HepG2 (cell line): ENCODE data around the gene ACAA2. TPM values are rescaled to one million over a fixed set of nuclear protein-coding genes. Genes with fewer than 3 reads are reported as not detected.

Experiments used
- ATAC-seq: fragments of 200-7000 bp; cut with Tn5 transposase; 3 replicates; pipeline ENCODE4 v1.9.1; 2020; ENCODE audit warnings: mild to moderate bottlenecking, moderate library complexity
- BruUV-seq: library from RNA; stranded (reverse); fragments of 400-500 nt; replicated peaks from 2 replicates; lab custom pipeline; 2021; lab: Mats Ljungman, UMichigan
- CTCF ChIA-PET: fragments of 300-600 bp; formaldehyde crosslinking; extraction: SDS; loops from one replicate; lab custom pipeline; 2021; ENCODE audit warnings: low total read pairs, inconsistent platforms, low intra/inter-chr PET ratio; lab: Yijun Ruan, JAX
- POLR2A ChIA-PET: fragments of 350-600 bp; sonication (Branson Sonifier 250); formaldehyde crosslinking; loops from one replicate; lab custom pipeline; 2020; ENCODE audit warnings: antibody characterized with exemption, inconsistent platforms; lab: Yijun Ruan, JAX
- DNase-seq: peaks from one replicate; pipeline ENCODE4 v3.0.0-alpha.2; 2015; ENCODE audit warnings: low spot score
- FAIRE-seq: peaks from 3 replicates; lab custom pipeline; 2011; peaks lifted over from hg19 to GRCh38; lab: Jason Lieb, UNC
- H2AFZ ChIP-seq: one replicate; pipeline ENCODE4 v1.6.1; 2011; ENCODE audit warnings: low read length, inconsistent platforms
- H3K27ac ChIP-seq: fragments of 300-600 bp; 3 replicates; pipeline ENCODE4 v1.8.0; 2011; ENCODE audit warnings: mixed run types, mild to moderate bottlenecking, mixed read lengths, low read length, inconsistent platforms; ENCODE audit not compliant: insufficient read depth; ENCODE audit errors: extremely low read length
- H3K27me3 ChIP-seq, 2 experiments: fragments of 200-600 bp in 1 of 2; 2 replicates in 1 of 2; 3 replicates in 1 of 2; pipeline versions ENCODE4 v1.6.0 to v1.8.0; 2011; ENCODE audit warnings: low read length in 2 of 2, mild to moderate bottlenecking in 2 of 2, moderate library complexity in 2 of 2, inconsistent platforms in 1 of 2; ENCODE audit not compliant: insufficient read depth in 2 of 2, control insufficient read depth in 1 of 2
- H3K36me3 ChIP-seq, 2 experiments: fragments of 200-600 bp in 1 of 2; replicated peaks in 1 of 2; 2 replicates in 1 of 2; 3 replicates in 1 of 2; pipeline versions ENCODE4 v1.5.1 to v1.8.0; 2011; ENCODE audit warnings: low read length in 2 of 2, inconsistent platforms in 1 of 2; ENCODE audit not compliant: insufficient read depth in 2 of 2, control insufficient read depth in 1 of 2
- H3K4me1 ChIP-seq: 2 replicates; pipeline ENCODE4 v1.5.1; 2012; ENCODE audit warnings: low read length, inconsistent platforms; ENCODE audit not compliant: insufficient read depth
- H3K4me2 ChIP-seq: 2 replicates; pipeline ENCODE4 v1.6.0; 2011; ENCODE audit warnings: low read depth, low read length, inconsistent platforms
- H3K4me3 ChIP-seq, 3 experiments: fragments of 200-600 bp in 1 of 3; sonication (generic), shearing (Covaris generic) in 1 of 3; replicated peaks in 1 of 3; 2 replicates each; pipeline ENCODE4 v1.5.1; 2011 to 2016; ENCODE audit warnings: low read length in 3 of 3, inconsistent platforms in 2 of 3, low read depth in 2 of 3, mild to moderate bottlenecking in 2 of 3, control low read depth in 1 of 3, mixed read lengths in 1 of 3; ENCODE audit not compliant: insufficient read depth in 1 of 3
- H3K79me2 ChIP-seq: one replicate; pipeline ENCODE4 v1.6.1; 2011; ENCODE audit warnings: low read length, inconsistent platforms; ENCODE audit not compliant: insufficient read depth
- H3K9ac ChIP-seq: 2 replicates; pipeline ENCODE4 v1.6.0; 2011; ENCODE audit warnings: mild to moderate bottlenecking, low read depth, low read length, inconsistent platforms; ENCODE audit not compliant: insufficient read depth
- H3K9me3 ChIP-seq: 2 replicates; pipeline ENCODE4 v1.5.1; 2012; ENCODE audit warnings: mild to moderate bottlenecking, low read length
- H4K20me1 ChIP-seq: 2 replicates; pipeline ENCODE4 v1.6.0; 2011; ENCODE audit warnings: inconsistent platforms, mild to moderate bottlenecking, low read length, moderate library complexity; ENCODE audit not compliant: insufficient read depth
- ASH2L ChIP-seq: fragments of 300-600, 200-600 bp; sonication (generic); IDR thresholded peaks from 2 replicates; pipeline ENCODE4 v1.7.0; 2017; ENCODE audit warnings: low read depth, mild to moderate bottlenecking, moderate library complexity, mixed read lengths, low read length; ENCODE audit not compliant: insufficient read length
- CHD4 ChIP-seq: fragments of 200-600 bp; sonication (generic); IDR thresholded peaks from 2 replicates; pipeline ENCODE4 v1.7.0; 2017; ENCODE audit warnings: mild to moderate bottlenecking, low read length, borderline replicate concordance
- DPF2 ChIP-seq: sonication (generic); formaldehyde crosslinking; IDR thresholded peaks from 2 replicates; pipeline ENCODE4 v1.4.0; 2020; ENCODE audit warnings: mild to moderate bottlenecking, low read depth, missing genetic modification reagents, borderline replicate concordance
- FLYWCH1 ChIP-seq: sonication (generic); formaldehyde crosslinking; IDR thresholded peaks from 2 replicates; pipeline ENCODE4 v1.8.1; 2023; ENCODE audit warnings: mild to moderate bottlenecking, missing genetic modification reagents
- KAT2B ChIP-seq: fragments of 150-350 bp; IDR thresholded peaks from 2 replicates; pipeline ENCODE4 v1.6.1; 2014; ENCODE audit warnings: low read depth, low read length, borderline replicate concordance
- NR2F6 ChIP-seq, 2 experiments: IDR thresholded peaks; 2 replicates each; pipeline ENCODE4 v1.6.1; 2016; ENCODE audit warnings: antibody characterized with exemption in 1 of 2, mild to moderate bottlenecking in 1 of 2
- TBX2 ChIP-seq: sonication (generic); formaldehyde crosslinking; IDR thresholded peaks from 2 replicates; pipeline ENCODE4 v1.5.0; 2020; ENCODE audit warnings: missing genetic modification reagents, mild to moderate bottlenecking, borderline replicate concordance
- USF2 ChIP-seq, 2 experiments: sonication (generic) in 1 of 2; formaldehyde crosslinking in 1 of 2; IDR thresholded peaks; 2 replicates each; pipeline versions ENCODE4 v1.5.1 to v1.6.1; 2011 to 2020; ENCODE audit warnings: borderline replicate concordance in 1 of 2, low read depth in 1 of 2, low read length in 1 of 2, mild to moderate bottlenecking in 1 of 2, missing genetic modification reagents in 1 of 2, moderate library complexity in 1 of 2
- YEATS4 ChIP-seq: sonication (generic); formaldehyde crosslinking; IDR thresholded peaks from 2 replicates; pipeline ENCODE4 v1.4.0; 2020; ENCODE audit warnings: missing genetic modification reagents, borderline replicate concordance
- ZBTB3 ChIP-seq: sonication (generic); formaldehyde crosslinking; IDR thresholded peaks from 2 replicates; pipeline ENCODE4 v1.4.0; 2020; ENCODE audit warnings: low read depth, mild to moderate bottlenecking, moderate library complexity, missing genetic modification reagents, borderline replicate concordance
- ZBTB43 ChIP-seq: sonication (generic); formaldehyde crosslinking; conservative IDR thresholded peaks from 2 replicates; pipeline ENCODE4 v1.4.0; 2020; ENCODE audit warnings: missing genetic modification reagents
- ZKSCAN5 ChIP-seq: sonication (generic); formaldehyde crosslinking; IDR thresholded peaks from 2 replicates; pipeline ENCODE4 v1.5.1; 2020; ENCODE audit warnings: mild to moderate bottlenecking, missing genetic modification reagents
- ZNF10 ChIP-seq: sonication (generic); formaldehyde crosslinking; IDR thresholded peaks from 2 replicates; pipeline ENCODE4 v1.4.0; 2020; ENCODE audit warnings: mild to moderate bottlenecking, low read depth, missing genetic modification reagents, borderline replicate concordance
- ZNF121 ChIP-seq: sonication (generic); formaldehyde crosslinking; IDR thresholded peaks from 2 replicates; pipeline ENCODE4 v1.5.0; 2020; ENCODE audit warnings: mild to moderate bottlenecking, missing genetic modification reagents
- ZNF263 ChIP-seq: sonication (generic); formaldehyde crosslinking; IDR thresholded peaks from 2 replicates; pipeline ENCODE4 v1.4.0; 2020; ENCODE audit warnings: missing genetic modification reagents
- ZNF350 ChIP-seq: sonication (generic); formaldehyde crosslinking; IDR thresholded peaks from 2 replicates; pipeline ENCODE4 v1.4.0; 2020; ENCODE audit warnings: mild to moderate bottlenecking, low read depth, missing genetic modification reagents, borderline replicate concordance
- ZNF441 ChIP-seq: sonication (generic); formaldehyde crosslinking; IDR thresholded peaks from 2 replicates; pipeline ENCODE4 v1.7.0; 2021; ENCODE audit warnings: missing genetic modification reagents, borderline replicate concordance
- ZNF746 ChIP-seq: sonication (generic); formaldehyde crosslinking; IDR thresholded peaks from 2 replicates; pipeline ENCODE4 v1.8.0; 2022; ENCODE audit warnings: mild to moderate bottlenecking, missing genetic modification reagents
- ZNF772 ChIP-seq: sonication (generic); formaldehyde crosslinking; IDR thresholded peaks from 2 replicates; pipeline ENCODE4 v1.5.0; 2020; ENCODE audit warnings: mild to moderate bottlenecking, missing genetic modification reagents
- ZZZ3 ChIP-seq: sonication (generic); formaldehyde crosslinking; IDR thresholded peaks from 2 replicates; pipeline ENCODE4 v1.4.0; 2020; ENCODE audit warnings: missing genetic modification reagents, mild to moderate bottlenecking, borderline replicate concordance
- WGBS: methylation state at CpG from one replicate; pipeline ENCODE4 v1.1.6; 2017; ENCODE audit warnings: low lambda C conversion rate; 5-methylcytosine and 5-hydroxymethylcytosine counted together
- in situ Hi-C: cut with HindIII; loops from 2 replicates; pipeline ENCODE4 v1.10.0; 2017; ENCODE audit warnings: low pct_unique_long_range_greater_than_20kb; ENCODE audit not compliant: extremely low pct_ligation_motif_present
- intact Hi-C: fragments of 100-400 bp; cut with micrococcal nuclease; formaldehyde crosslinking; loops from one replicate; pipeline ENCODE4 v1.10.0; 2022; ENCODE audit not compliant: unreplicated experiment
- polyA plus RNA-seq, 8 experiments: library from polyadenylated mRNA; depleted of rRNA in 3 of 8; stranded (reverse) in 7 of 8; unstranded in 1 of 8; fragments of >200 nt; fragmentation: Illumina TruSeq in 4 of 8; extraction: Trizol in 4 of 8; gene quantifications; 2 replicates each; pipeline versions ENCODE4 v1.2.1 to v1.2.3, GENCODE V29; 2011 to 2016; ENCODE audit warnings: low read depth in 4 of 8, missing spikeins in 1 of 8, mixed read lengths in 1 of 8; ENCODE audit not compliant: insufficient read depth in 1 of 8
- total RNA-seq, 5 experiments: library from RNA; depleted of rRNA; stranded (reverse); fragments of >200 nt; fragmentation: Illumina TruSeq; extraction: Trizol; gene quantifications; 2 replicates each; pipeline ENCODE4 v1.2.3, GENCODE V29; 2016; ENCODE audit warnings: low read depth in 1 of 5

ACAA2 gene
- total and polyA plus RNA-seq, 2 of the 13 experiments (the other 11 are each of a cell fraction or from before 2014, with no cell fraction given): 51.6 to 182 TPM

GRCh38 chr18:49835405-49835804 is 22.1 kb upstream of the ACAA2 start (continued):
- 0 out of 2 replicates have a peak, but pooled peaks have one; percentile 25 for TF ChIP-seq CHD4
- TF ChIP-seq, all 625 proteins: peak for 6

GRCh38 chr18:49834258-49834657 is 20.9 kb upstream of the ACAA2 start:
- no peaks in the 10 kb centered on the region for H3K9me3 ChIP-seq
- ChIA-PET CTCF (no interaction called here), POLR2A (interaction anchor here (1.0 to 3.2 kb wide), 3 partner anchors 11 to 21 kb away, joined by 3 to 31 read pairs (median 3); partner anchors contain the start of gene ACAA2)
- TF ChIP-seq ZNF121 (CRISPR knock-in tag) (0 out of 2 replicates have a peak, but pooled peaks have one; percentile 42), ZNF746 (CRISPR knock-in tag) (no peak), ZNF263 (CRISPR knock-in tag) (peak; percentile 82), ZNF772 (CRISPR knock-in tag) (no peak), YEATS4 (peak; percentile 16; the same call in 1 of the 2 replicates), USF2 (IDR thresholded peaks at IDR 0.05; ENCODE audit: low read depth, low read length) (no peak), USF2 (CRISPR knock-in tag; IDR thresholded peaks at IDR 0.05; ENCODE audit: borderline replicate concordance) (no peak), ZNF350 (CRISPR knock-in tag) (0 out of 2 replicates have a peak, but pooled peaks have one; percentile 32), ZNF10 (CRISPR knock-in tag) (no peak), NR2F6 (IDR thresholded peaks at IDR 0.05) (0 out of 2 replicates have a peak, but pooled peaks have one; percentile 1), NR2F6 (CRISPR knock-in tag; IDR thresholded peaks at IDR 0.05) (no peak), ZNF441 (no peak), ASH2L (peak; percentile 42), TBX2 (CRISPR knock-in tag) (0 out of 2 replicates have a peak, but pooled peaks have one; percentile 20), ZBTB43 (CRISPR knock-in tag) (no peak), DPF2 (CRISPR knock-in tag) (no peak), KAT2B (no peak), FLYWCH1 (CRISPR knock-in tag) (no peak), ZKSCAN5 (CRISPR knock-in tag) (no peak), ZBTB3 (CRISPR knock-in tag) (no peak), ZZZ3 (CRISPR knock-in tag) (no peak)
- no peak for FAIRE-seq
- WGBS: 52% methylated on average over 3 of the region's 3 CpGs
- H3K4me1 ChIP-seq: peaks cover 85% of the 10 kb centered on the region
- no peak for ATAC-seq
- in situ Hi-C loops (no loop called here), intact Hi-C loops (no loop called here)
- no TSS peak for BruUV-seq
- H3K9ac ChIP-seq: peak overlapping the region; percentile 53
- no peak overlapping the region for H2AFZ ChIP-seq
- peak overlapping the region in 1 of 3 experiments; percentile 19; a peak in 1 of 6 replicates for H3K4me3 ChIP-seq
- peak overlapping the region; percentile 67 for H3K4me2 ChIP-seq
- H3K36me3 ChIP-seq: no peaks in the 10 kb centered on the region
- no peak for DNase-seq
- H3K27ac ChIP-seq: peak overlapping the region; percentile 88
- no peaks in the 10 kb centered on the region for H3K79me2 ChIP-seq
- no peaks in the 10 kb centered on the region for H4K20me1 ChIP-seq
- no peaks in the 10 kb centered on the region for H3K27me3 ChIP-seq
